HEK293 (cell line): ENCODE measurements around the gene DDX31.

ENCODE experiments used
- CTCF ChIA-PET: fragments of 350-600 bp; formaldehyde crosslinking; extraction: SDS; loops from one replicate; lab custom pipeline; 2021; ENCODE audit warnings: antibody characterized with exemption; lab: Yijun Ruan, JAX
- POLR2A ChIA-PET: fragments of 300-600 bp; formaldehyde crosslinking; extraction: SDS; loops from one replicate; lab custom pipeline; 2020; ENCODE audit warnings: antibody characterized with exemption, inconsistent platforms; lab: Yijun Ruan, JAX
- H3K27ac ChIP-seq: fragments of 200-500 bp; sonication (Bioruptor generic); 2 replicates; pipeline ENCODE4 v1.5.1; 2014; ENCODE audit warnings: low read depth, low read length, control low read depth, inconsistent platforms; ENCODE audit errors: extremely low read depth
- H3K36me3 ChIP-seq, 2 experiments: fragments of 200-500 bp in 1 of 2; sonication (Bioruptor generic) in 1 of 2; 1 replicate in 1 of 2; 2 replicates in 1 of 2; pipeline ENCODE4 v1.5.1; 2014 to 2017; ENCODE audit warnings: inconsistent platforms in 2 of 2, low read length in 2 of 2; ENCODE audit not compliant: control insufficient read depth in 2 of 2, insufficient read depth in 1 of 2
- H3K4me1 ChIP-seq: fragments of 200-500 bp; sonication (Bioruptor generic); 2 replicates; pipeline ENCODE4 v1.5.1; 2014; ENCODE audit warnings: mild to moderate bottlenecking, low read length, inconsistent platforms; ENCODE audit not compliant: control insufficient read depth, insufficient read depth
- H3K4me3 ChIP-seq: 2 replicates; pipeline ENCODE4 v1.5.1; 2011; ENCODE audit warnings: low read depth, mild to moderate bottlenecking, control low read depth, low read length, moderate library complexity
- H3K9me3 ChIP-seq: fragments of 200-500 bp; sonication (Bioruptor generic); 2 replicates; pipeline ENCODE4 v1.5.1; 2014; ENCODE audit warnings: low read depth, low read length, inconsistent platforms; ENCODE audit not compliant: control insufficient read depth, insufficient read depth
- AEBP2 ChIP-seq: fragments of 450-650 bp; formaldehyde crosslinking; IDR thresholded peaks from 2 replicates; pipeline ENCODE4 v1.5.1; 2016; ENCODE audit warnings: missing biosample characterization, missing genetic modification characterization, borderline replicate concordance
- KLF9 ChIP-seq: fragments of 450-650 bp; formaldehyde crosslinking; IDR thresholded peaks from 2 replicates; pipeline ENCODE4 v1.5.1; 2016; ENCODE audit warnings: missing biosample characterization, missing genetic modification characterization, low read depth
- MEIS1 ChIP-seq: sonication (generic); formaldehyde crosslinking; IDR thresholded peaks from 2 replicates; pipeline ENCODE4 v1.8.1; 2022; ENCODE audit warnings: missing genetic modification reagents, mild to moderate bottlenecking, borderline replicate concordance
- TSHZ1 ChIP-seq: fragments of 450-650 bp; formaldehyde crosslinking; IDR thresholded peaks from 2 replicates; pipeline ENCODE4 v1.5.1; 2016; ENCODE audit warnings: missing biosample characterization, missing genetic modification characterization, borderline replicate concordance
- YY1 ChIP-seq: fragments of 450-650 bp; formaldehyde crosslinking; IDR thresholded peaks from 2 replicates; pipeline ENCODE4 v1.5.1; 2018; ENCODE audit warnings: missing biosample characterization, missing genetic modification characterization
- ZBTB17 ChIP-seq: fragments of 450-650 bp; formaldehyde crosslinking; IDR thresholded peaks from 2 replicates; pipeline ENCODE4 v1.5.1; 2016; ENCODE audit warnings: missing biosample characterization, missing genetic modification characterization
- ZNF132 ChIP-seq: fragments of 450-650 bp; formaldehyde crosslinking; IDR thresholded peaks from 2 replicates; pipeline ENCODE4 v1.5.1; 2017; ENCODE audit warnings: missing biosample characterization, missing genetic modification characterization, borderline replicate concordance
- ZNF169 ChIP-seq: fragments of 450-650 bp; formaldehyde crosslinking; IDR thresholded peaks from 2 replicates; pipeline ENCODE4 v1.5.1; 2016; ENCODE audit warnings: missing biosample characterization, missing genetic modification characterization
- ZNF239 ChIP-seq: fragments of 450-650 bp; formaldehyde crosslinking; IDR thresholded peaks from 2 replicates; pipeline ENCODE4 v1.5.1; 2016; ENCODE audit warnings: missing biosample characterization, missing genetic modification characterization
- ZNF311 ChIP-seq: fragments of 450-650 bp; formaldehyde crosslinking; IDR thresholded peaks from 2 replicates; pipeline ENCODE4 v1.5.1; 2017; ENCODE audit warnings: missing biosample characterization, missing genetic modification characterization, borderline replicate concordance
- ZNF324 ChIP-seq: fragments of 450-650 bp; formaldehyde crosslinking; IDR thresholded peaks from 2 replicates; pipeline ENCODE4 v1.5.1; 2016; ENCODE audit warnings: missing biosample characterization, missing genetic modification characterization
- ZNF350 ChIP-seq: fragments of 450-650 bp; formaldehyde crosslinking; IDR thresholded peaks from 2 replicates; pipeline ENCODE4 v1.5.0; 2017; ENCODE audit warnings: missing biosample characterization, mild to moderate bottlenecking, missing genetic modification characterization
- ZNF354C ChIP-seq: fragments of 450-650 bp; formaldehyde crosslinking; IDR thresholded peaks from 2 replicates; pipeline ENCODE4 v1.5.1; 2016; ENCODE audit warnings: missing biosample characterization, missing genetic modification characterization, low read depth, borderline replicate concordance
- ZNF366 ChIP-seq: fragments of 450-650 bp; formaldehyde crosslinking; conservative IDR thresholded peaks from 2 replicates; pipeline ENCODE4 v1.5.1; 2016; ENCODE audit warnings: missing biosample characterization, missing genetic modification characterization
- ZNF394 ChIP-seq: fragments of 450-650 bp; formaldehyde crosslinking; IDR thresholded peaks from 2 replicates; pipeline ENCODE4 v1.5.1; 2016; ENCODE audit warnings: missing biosample characterization, missing genetic modification characterization, mild to moderate bottlenecking, moderate library complexity, borderline replicate concordance
- ZNF426 ChIP-seq: fragments of 450-650 bp; formaldehyde crosslinking; IDR thresholded peaks from 2 replicates; pipeline ENCODE4 v1.5.1; 2017; ENCODE audit warnings: missing biosample characterization, missing genetic modification characterization, mild to moderate bottlenecking, inconsistent platforms, moderate library complexity
- ZNF513 ChIP-seq: fragments of 450-650 bp; IDR thresholded peaks from 2 replicates; pipeline ENCODE4 v1.5.1; 2018; ENCODE audit warnings: missing biosample characterization, missing genetic modification characterization
- ZNF530 ChIP-seq: fragments of 450-650 bp; formaldehyde crosslinking; IDR thresholded peaks from 2 replicates; pipeline ENCODE4 v1.5.1; 2016; ENCODE audit warnings: low read depth, missing biosample characterization, missing genetic modification characterization
- ZNF624 ChIP-seq: fragments of 450-650 bp; formaldehyde crosslinking; IDR thresholded peaks from 2 replicates; pipeline ENCODE4 v1.5.1; 2017; ENCODE audit warnings: missing biosample characterization, missing genetic modification characterization
- ZNF707 ChIP-seq: fragments of 450-650 bp; formaldehyde crosslinking; IDR thresholded peaks from 2 replicates; pipeline ENCODE4 v1.5.1; 2016; ENCODE audit warnings: missing biosample characterization, missing genetic modification characterization
- ZNF768 ChIP-seq: fragments of 450-650 bp; formaldehyde crosslinking; IDR thresholded peaks from 2 replicates; pipeline ENCODE4 v1.5.1; 2018; ENCODE audit warnings: missing biosample characterization, mild to moderate bottlenecking, missing genetic modification characterization
- ZNF791 ChIP-seq: fragments of 450-650 bp; formaldehyde crosslinking; IDR thresholded peaks from 2 replicates; pipeline ENCODE4 v1.5.1; 2016; ENCODE audit warnings: missing biosample characterization, missing genetic modification characterization
- ZSCAN4 ChIP-seq: fragments of 450-650 bp; formaldehyde crosslinking; IDR thresholded peaks from 2 replicates; pipeline ENCODE4 v1.5.1; 2017; ENCODE audit warnings: missing biosample characterization, missing genetic modification characterization

The DDX31 gene

GRCh38 chr9:132555528-132555927 is 114.3 kb downstream of the DDX31 start:
- ChIA-PET CTCF (interaction anchor here (0.6 to 0.9 kb wide), 2 partner anchors 12 to 80 kb away, joined by 3 read pairs; no protein-coding TSS in a partner anchor), POLR2A (no interaction called here)
- H3K4me3 ChIP-seq = no peak overlapping the region
- no peaks in the 10 kb centered on the region for H3K36me3 ChIP-seq
- no peak overlapping the region for H3K27ac ChIP-seq
- H3K4me1 ChIP-seq = no peaks in the 10 kb centered on the region
- TF ChIP-seq KLF9 (no peak), AEBP2 (tag by site-specific recombination) (no peak), ZNF791 (tag by site-specific recombination) (no peak), YY1 (tag by site-specific recombination) (no peak), MEIS1 (CRISPR knock-in tag) (no peak), ZNF366 (tag by site-specific recombination) (no peak), ZNF311 (tag by site-specific recombination) (no peak), ZNF624 (no peak), ZNF239 (no peak), ZNF354C (tag by site-specific recombination) (no peak)
- no peaks in the 10 kb centered on the region for H3K9me3 ChIP-seq

GRCh38 chr9:132554755-132555154 is 115.0 kb downstream of the DDX31 start:
- CTCF ChIA-PET = interaction anchor here (0.6 kb wide), 1 partner anchor 80 kb away, joined by 3 read pairs; no protein-coding TSS in a partner anchor
- Histone ChIP-seq H3K4me1 (no peaks in the 10 kb centered on the region), H3K36me3 (no peaks in the 10 kb centered on the region), H3K4me3 (no peak overlapping the region), H3K27ac (no peak overlapping the region), H3K9me3 (no peaks in the 10 kb centered on the region)
- TF ChIP-seq ZNF169 (tag by site-specific recombination) = no peak
- peak; percentile 97 for TF ChIP-seq ZNF366 (tag by site-specific recombination)
- peak; percentile 84 for TF ChIP-seq ZBTB17
- POLR2A ChIA-PET = no interaction called here

GRCh38 chr9:132552041-132552440 is 117.7 kb downstream of the DDX31 start:
- Histone ChIP-seq H3K4me1 (no peaks in the 10 kb centered on the region), H3K4me3 (no peak overlapping the region), H3K36me3 (no peaks in the 10 kb centered on the region), H3K27ac (no peak overlapping the region), H3K9me3 (no peaks in the 10 kb centered on the region)
- ChIA-PET CTCF (interaction anchor here (0.7 kb wide), 1 partner anchor 12 kb away, joined by 3 read pairs; no protein-coding TSS in a partner anchor), POLR2A (no interaction called here)
- TF ChIP-seq ZSCAN4 (tag by site-specific recombination) (no peak), ZNF707 (tag by site-specific recombination) (no peak), ZNF426 (no peak), ZNF394 (no peak), ZNF768 (tag by site-specific recombination) (no peak), ZNF513 (tag by site-specific recombination) (no peak), MEIS1 (CRISPR knock-in tag) (no peak), ZNF350 (tag by site-specific recombination) (no peak), ZNF530 (tag by site-specific recombination) (no peak), TSHZ1 (tag by site-specific recombination) (no peak), ZNF324 (no peak), ZNF132 (tag by site-specific recombination) (no peak)
